Erythroblast (primary cell): ENCODE data around the gene G6PC1.
"Not testable (repeated sequence)": the region's sequence is repeated elsewhere in the genome, so short reads cannot be mapped to it uniquely, and the experiment has no call there.

Experiments used
- GATA1 ChIP-seq: IDR thresholded peaks from 2 replicates; pipeline ENCODE4 v1.6.1; 2011; ENCODE audit warnings: low read depth, mild to moderate bottlenecking, control low read depth, low read length, moderate library complexity
- POLR2A ChIP-seq: IDR thresholded peaks from 2 replicates; pipeline ENCODE4 v1.6.1; 2011; ENCODE audit warnings: mild to moderate bottlenecking, low read length

GRCh38 chr17:42867694-42868261, 32.8 kb upstream of the G6PC1 start:
- TF ChIP-seq POLR2A, GATA1: not testable (repeated sequence)
